Stimulated activated naive B cell treated with anti-CD40 and anti-IgM and Interleukin-4, amounts not matched to agents 10 μg/mL and 1 μg/mL and 100 μg/mL, for 72 hours (primary cell): ENCODE measurements around the gene CTNNBL1.
"Not testable (repeated sequence)": the region's sequence is repeated elsewhere in the genome, so short reads cannot be mapped to it uniquely, and the experiment has no call there.

Experiments
- ATAC-seq, 2 donors: fragments of 150-1000 bp; cut with Tn5 transposase; replicated peaks; 2 replicates each; pipeline ENCODE4 v1.10.0; 2021; ENCODE audit warnings: moderate library complexity in 1 of 2
- DNase-seq: peaks from one replicate; pipeline ENCODE4 v3.0.0; 2021
- H3K27ac Mint-ChIP-seq: one replicate; pipeline ENCODE4 v1.8.0; 2022; ENCODE audit warnings: mild to moderate bottlenecking, mixed read lengths
- H3K27me3 Mint-ChIP-seq, 2 donors: one replicate each; pipeline ENCODE4 v1.8.0; 2022; ENCODE audit warnings: mixed read lengths in 2 of 2
- H3K36me3 Mint-ChIP-seq, 2 donors: one replicate each; pipeline ENCODE4 v1.8.0; 2022; ENCODE audit warnings: mixed read lengths in 2 of 2, mild to moderate bottlenecking in 1 of 2
- H3K4me1 Mint-ChIP-seq, 2 donors: one replicate each; pipeline ENCODE4 v1.8.0; 2022; ENCODE audit warnings: mixed read lengths in 2 of 2, mild to moderate bottlenecking in 1 of 2
- H3K4me3 Mint-ChIP-seq, 2 donors: one replicate each; pipeline ENCODE4 v1.8.0; 2022; ENCODE audit warnings: mild to moderate bottlenecking in 2 of 2, mixed read lengths in 2 of 2, moderate library complexity in 1 of 2
- H3K9me3 Mint-ChIP-seq, 2 donors: one replicate each; pipeline ENCODE4 v1.8.0; 2022; ENCODE audit warnings: mixed read lengths in 2 of 2, mild to moderate bottlenecking in 1 of 2

Gene CTNNBL1

DNA sequence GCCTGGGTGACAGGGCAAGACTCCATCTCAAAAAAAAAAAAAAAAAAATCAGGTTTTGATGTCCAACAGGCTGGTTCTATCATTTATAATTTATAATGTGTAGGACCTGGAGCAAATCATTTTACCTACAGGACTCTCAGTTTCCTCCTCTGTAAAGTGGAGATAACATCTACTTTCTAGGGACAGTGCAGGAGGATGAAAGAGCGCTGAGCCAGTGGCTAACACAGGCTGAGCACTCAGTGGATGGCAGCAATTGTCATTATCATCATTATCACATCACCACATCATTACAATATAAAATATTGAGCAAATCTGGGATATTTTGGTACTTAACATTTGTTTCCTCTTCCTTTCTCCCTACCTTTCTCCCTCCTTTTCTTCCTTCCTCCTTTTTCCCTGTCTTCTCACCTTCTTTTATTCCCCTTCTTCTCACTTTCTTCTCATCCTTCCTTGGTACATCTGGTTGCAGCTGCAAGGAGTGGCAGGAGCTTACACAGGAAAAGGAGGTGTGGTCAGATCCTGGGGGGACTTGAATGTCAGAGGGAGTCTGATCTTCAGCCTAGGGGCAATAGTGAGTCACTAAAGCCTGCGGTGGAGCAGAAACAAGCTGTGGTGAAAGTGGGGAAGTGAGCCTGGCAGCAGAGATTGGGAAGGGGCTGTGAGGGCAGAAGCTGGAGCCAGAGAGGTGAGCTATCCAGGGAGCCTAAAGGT lies 24.6 kb upstream of the CTNNBL1 start:
- Mint-ChIP-seq H3K27ac (no peak overlapping the region), H3K9me3 (peaks cover 0 to 3% of the 10 kb centered on the region in 2 donors), H3K4me1 (peaks cover 4 to 8% of the 10 kb centered on the region in 2 donors), H3K4me3 (no peak overlapping the region), H3K27me3 (peaks cover 33 to 44% of the 10 kb centered on the region in 2 donors), H3K36me3 (peaks cover 3 to 4% of the 10 kb centered on the region in 2 donors)
- no peak for DNase-seq
- ATAC-seq, result peak; percentile 83 to 86

DNA sequence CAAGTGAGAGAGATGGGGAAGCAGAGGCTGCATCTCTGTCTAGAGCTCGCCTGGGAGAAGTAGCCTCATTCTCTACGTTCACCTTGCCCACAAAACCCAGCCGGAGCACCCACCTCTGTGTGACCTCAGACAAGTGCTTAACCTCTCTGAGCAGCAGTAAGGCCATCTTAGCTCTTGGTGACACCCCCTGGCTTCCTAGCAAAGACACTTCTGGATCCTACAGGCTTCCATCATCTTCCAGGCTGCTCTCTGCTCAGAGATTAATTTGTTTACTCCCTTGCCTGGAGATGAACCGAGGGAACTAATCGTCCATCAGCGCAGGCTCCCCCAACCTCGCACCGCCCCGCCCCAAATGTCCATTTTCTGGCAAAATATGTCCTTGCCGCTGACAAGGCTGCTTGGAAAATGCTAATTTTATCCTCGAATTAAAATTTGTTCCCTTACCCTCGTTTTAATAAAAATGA lies 24.0 kb upstream of the CTNNBL1 start:
- Mint-ChIP-seq H3K36me3 (no peaks in the 10 kb centered on the region), H3K4me3 (no peak overlapping the region), H3K9me3 (no peaks in the 10 kb centered on the region), H3K27ac (no peak overlapping the region), H3K4me1 (peaks cover 4 to 8% of the 10 kb centered on the region in 2 donors), H3K27me3 (peaks cover 36 to 44% of the 10 kb centered on the region in 2 donors)
- no peak for DNase-seq
- no peak for ATAC-seq

DNA sequence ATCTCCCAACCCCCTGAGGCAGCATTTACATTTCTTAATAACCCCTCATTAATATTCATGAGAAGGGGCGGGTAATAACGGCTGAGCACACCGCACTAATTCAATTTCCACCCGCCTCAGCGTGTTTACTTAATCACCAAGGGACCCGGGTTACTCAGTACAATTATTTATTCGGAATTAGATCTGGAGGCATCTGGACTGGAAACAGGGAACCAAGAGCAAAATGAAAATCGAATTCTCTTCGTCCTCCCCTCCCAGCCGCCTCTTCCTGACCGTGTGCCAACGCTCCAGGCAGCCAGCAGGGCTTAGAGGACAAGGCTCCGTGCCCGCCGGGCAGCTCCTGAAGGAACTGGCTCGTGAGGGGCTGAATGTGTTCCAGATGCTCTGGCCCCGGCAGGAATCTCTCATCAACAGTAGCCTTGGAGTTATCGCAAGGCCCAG lies 23.5 kb upstream of the CTNNBL1 start:
- H3K27ac Mint-ChIP-seq, result no peak overlapping the region
- H3K4me1 Mint-ChIP-seq, result peaks cover 4 to 8% of the 10 kb centered on the region in 2 donors

DNA sequence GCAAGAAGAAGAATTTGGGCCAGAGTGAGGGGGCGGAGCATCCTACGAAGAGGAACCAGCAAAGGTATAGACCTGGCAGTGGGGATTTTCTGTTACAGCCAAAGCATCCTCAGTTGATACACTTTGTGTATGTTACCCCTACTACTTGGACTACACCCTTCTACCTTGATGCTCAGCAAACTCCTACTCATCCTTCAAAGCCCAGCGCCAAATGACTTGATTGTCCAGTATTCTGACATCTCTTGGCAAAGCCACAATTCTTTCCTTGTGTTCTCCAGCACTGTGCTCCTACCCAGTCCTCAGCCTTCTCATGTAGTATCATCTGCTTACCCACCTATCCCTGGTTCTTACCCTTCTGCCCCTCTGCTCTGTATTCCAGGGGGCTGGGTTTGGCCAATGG lies 21.7 kb upstream of the CTNNBL1 start:
- Mint-ChIP-seq H3K36me3 (no peaks in the 10 kb centered on the region), H3K4me1 (peaks cover 4 to 8% of the 10 kb centered on the region in 2 donors), H3K27ac (no peak overlapping the region)

More for the DNA sequence above, 23.5 kb upstream of the CTNNBL1 start:
- Mint-ChIP-seq H3K4me3 (no peak overlapping the region), H3K27me3 (peaks cover 41 to 44% of the 10 kb centered on the region in 2 donors), H3K9me3 (no peaks in the 10 kb centered on the region), H3K36me3 (no peaks in the 10 kb centered on the region)
- DNase-seq (no peak), ATAC-seq (no peak)

DNA sequence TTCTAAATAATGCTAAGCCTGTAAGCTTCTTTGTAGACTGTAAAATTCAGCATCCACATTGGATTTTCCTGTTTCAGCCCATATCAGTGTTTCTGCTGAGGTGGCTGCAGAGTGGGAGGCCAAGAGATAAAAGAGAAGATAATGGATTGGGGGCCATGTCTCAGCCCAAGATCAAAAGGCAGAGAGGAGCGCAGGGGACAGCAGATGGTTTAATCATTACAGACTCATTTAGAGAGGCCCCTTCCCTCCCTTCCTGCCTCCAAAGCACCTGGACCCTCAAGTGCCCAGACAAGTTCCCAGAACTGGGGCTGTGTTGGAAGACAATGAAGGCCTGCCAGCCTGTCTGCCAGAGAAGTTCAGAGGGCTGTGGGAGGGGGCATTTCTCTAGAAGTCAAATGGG lies 20.4 kb upstream of the CTNNBL1 start:
- DNase-seq (no peak), ATAC-seq (no peak)
- Mint-ChIP-seq H3K4me3 (no peak overlapping the region), H3K27ac (no peak overlapping the region), H3K27me3 (peaks cover 44 to 53% of the 10 kb centered on the region in 2 donors), H3K9me3 (no peaks in the 10 kb centered on the region), H3K36me3 (no peaks in the 10 kb centered on the region), H3K4me1 (peaks cover 4 to 8% of the 10 kb centered on the region in 2 donors)

More for the DNA sequence above, 21.7 kb upstream of the CTNNBL1 start:
- no peak overlapping the region for H3K4me3 Mint-ChIP-seq
- DNase-seq (no peak), ATAC-seq (no peak)
- H3K9me3 Mint-ChIP-seq, result no peaks in the 10 kb centered on the region
- peaks cover 41 to 50% of the 10 kb centered on the region in 2 donors for H3K27me3 Mint-ChIP-seq

DNA sequence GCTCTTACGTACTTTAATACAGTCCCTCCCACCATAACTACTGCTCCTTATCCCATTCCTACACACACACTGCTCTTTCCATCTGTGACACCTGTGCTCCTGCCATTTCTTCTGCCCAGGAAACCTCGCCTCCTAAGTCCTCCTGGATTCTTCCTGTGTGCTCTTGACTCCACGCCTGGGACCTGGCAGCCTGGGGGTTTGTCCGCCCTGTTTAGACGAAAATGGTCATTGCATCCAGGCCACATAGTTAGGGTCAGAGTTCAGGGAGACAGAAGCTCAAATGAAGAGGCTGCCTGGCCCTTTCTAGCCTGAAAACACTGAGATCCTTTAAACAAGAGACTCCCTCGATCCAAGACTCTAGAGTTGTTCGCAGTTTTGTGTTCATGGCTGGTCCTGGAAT lies 17.4 kb upstream of the CTNNBL1 start:
- DNase-seq (no peak), ATAC-seq (no peak)
- no peak overlapping the region for H3K4me3 Mint-ChIP-seq
- no peaks in the 10 kb centered on the region for H3K9me3 Mint-ChIP-seq
- no peaks in the 10 kb centered on the region for H3K4me1 Mint-ChIP-seq
- H3K36me3 Mint-ChIP-seq, result no peaks in the 10 kb centered on the region
- no peak overlapping the region for H3K27ac Mint-ChIP-seq
- H3K27me3 Mint-ChIP-seq, result peaks cover 39 to 43% of the 10 kb centered on the region in 2 donors

DNA sequence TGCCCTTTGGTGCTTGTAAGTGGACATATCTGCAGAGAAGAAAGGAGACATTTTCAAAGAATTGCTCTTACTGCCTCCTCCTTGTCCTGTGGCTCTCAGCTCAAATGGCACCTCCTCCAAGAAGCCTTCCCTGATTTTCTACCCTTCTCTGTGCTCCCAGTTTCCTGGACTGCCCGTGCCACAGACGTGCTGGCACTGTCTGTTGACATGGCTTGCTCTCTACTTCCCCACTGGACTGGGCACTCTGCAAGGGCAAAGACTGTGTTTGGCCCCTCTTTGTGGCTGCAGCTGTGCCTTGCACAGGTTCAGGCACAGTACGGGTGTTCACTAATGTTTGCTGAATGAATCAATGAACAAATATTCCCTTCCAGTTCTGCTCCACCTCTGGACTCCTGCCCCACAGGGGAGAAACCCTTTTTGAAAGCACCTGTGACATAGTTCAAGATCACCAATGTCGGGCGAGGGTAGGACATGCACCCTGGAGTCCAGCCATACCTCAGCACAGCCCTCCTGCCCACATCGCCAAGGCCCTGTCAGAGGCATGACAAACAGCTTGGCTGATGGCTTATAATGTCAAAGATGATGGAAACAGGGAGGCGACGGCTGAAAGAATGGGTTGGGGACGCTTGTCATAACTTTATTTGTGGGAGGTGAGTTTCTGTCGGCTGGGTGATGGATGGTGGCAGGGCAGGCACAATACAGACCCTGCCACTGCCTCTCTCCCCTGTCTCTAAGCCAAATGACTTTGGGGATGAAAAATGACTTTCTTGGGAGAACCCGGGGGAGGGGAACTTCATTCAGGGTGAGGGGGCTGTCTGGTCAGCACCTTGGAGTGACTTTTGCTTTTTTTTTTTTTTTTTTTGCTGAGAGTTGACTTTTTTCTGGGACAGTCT lies 15.6 kb upstream of the CTNNBL1 start:
- peaks cover 45 to 48% of the 10 kb centered on the region in 2 donors for H3K27me3 Mint-ChIP-seq
- DNase-seq (no peak), ATAC-seq (no peak)

DNA sequence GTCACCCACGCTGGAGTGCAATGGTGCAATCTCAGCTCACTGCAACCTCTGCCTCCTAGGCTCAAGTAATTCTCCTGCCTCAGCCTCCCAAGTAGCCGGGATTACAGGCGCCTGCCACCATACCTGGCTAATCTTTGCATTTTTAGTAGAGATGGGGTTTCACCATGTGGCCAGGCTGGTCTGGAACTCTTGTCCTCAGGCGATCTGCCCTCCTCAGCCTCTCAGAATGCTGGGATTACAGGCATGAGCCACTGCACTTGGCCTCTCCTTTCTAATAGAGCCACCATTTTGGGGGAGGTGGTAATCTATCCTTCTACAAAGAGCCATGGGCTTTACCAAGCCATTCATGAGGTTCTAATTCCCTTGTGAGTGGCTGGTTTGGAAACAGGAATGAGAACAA lies 14.1 kb upstream of the CTNNBL1 start:
- not testable (repeated sequence) for H3K4me3 Mint-ChIP-seq, ATAC-seq, H3K9me3 Mint-ChIP-seq, DNase-seq, H3K27ac Mint-ChIP-seq, H3K4me1 Mint-ChIP-seq, H3K36me3 Mint-ChIP-seq
- peaks cover 35 to 39% of the 10 kb centered on the region in 2 donors for H3K27me3 Mint-ChIP-seq

More for the DNA sequence above, 15.6 kb upstream of the CTNNBL1 start:
- Mint-ChIP-seq H3K4me3 (no peak overlapping the region), H3K36me3 (no peaks in the 10 kb centered on the region), H3K9me3 (no peaks in the 10 kb centered on the region), H3K27ac (no peak overlapping the region), H3K4me1 (no peaks in the 10 kb centered on the region)

DNA sequence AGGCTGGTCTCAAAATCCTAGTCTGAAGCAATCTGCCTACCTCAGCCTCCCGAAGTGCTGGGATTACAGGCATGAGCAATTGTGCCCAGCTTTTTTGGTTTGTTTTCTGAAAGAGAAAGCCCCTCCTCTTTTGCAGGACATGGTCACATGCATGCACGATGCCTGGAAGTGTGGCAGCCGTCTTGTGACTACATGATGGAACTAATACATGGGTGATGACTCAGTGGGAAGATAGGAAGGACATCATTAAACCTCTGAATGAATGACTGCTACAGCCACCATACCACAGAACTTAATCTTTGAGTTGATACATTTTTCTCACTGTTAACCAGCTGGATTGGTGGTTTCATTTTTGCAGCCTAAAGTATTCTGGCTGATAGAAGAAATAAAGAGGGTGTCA lies 13.4 kb upstream of the CTNNBL1 start:
- Mint-ChIP-seq H3K4me3 (no peak overlapping the region), H3K27ac (no peak overlapping the region), H3K4me1 (no peaks in the 10 kb centered on the region), H3K36me3 (no peaks in the 10 kb centered on the region), H3K9me3 (no peaks in the 10 kb centered on the region), H3K27me3 (peaks cover 35 to 40% of the 10 kb centered on the region in 2 donors)
- no peak for DNase-seq
- no peak for ATAC-seq

DNA sequence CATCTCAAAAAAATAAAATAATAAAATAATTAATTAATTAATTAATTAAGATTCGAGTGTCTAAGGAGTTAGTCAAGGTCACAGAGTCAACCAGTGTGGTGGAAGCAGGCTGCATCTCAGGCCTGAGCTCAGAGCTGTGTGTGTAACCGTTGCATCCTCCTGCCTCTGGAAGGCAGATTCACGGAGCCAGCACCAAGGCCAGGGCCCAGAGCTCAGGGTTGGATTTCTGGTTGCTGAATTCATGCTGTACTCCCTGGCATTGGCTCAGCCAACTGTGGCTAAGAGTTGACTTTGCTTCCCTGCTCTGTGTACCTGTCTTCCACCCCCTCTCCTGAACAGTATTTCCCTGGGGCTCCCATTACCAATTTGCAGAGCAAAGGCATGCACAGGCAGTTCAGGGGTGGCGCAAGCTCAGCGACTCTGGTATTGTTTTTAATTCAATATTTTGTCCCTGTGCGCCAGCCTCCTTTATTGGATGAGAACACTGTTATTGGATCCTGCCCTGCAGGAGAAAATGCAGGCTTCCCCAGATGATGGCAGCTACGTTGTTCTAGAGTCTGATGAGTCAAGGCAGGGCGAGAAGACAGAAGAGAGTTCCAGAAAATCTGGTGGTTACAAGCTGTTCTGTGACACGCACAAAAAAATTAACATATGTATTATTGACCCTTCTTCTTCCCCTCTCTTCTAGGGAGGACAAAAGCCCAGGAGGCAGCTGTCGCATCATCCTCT lies 12.3 kb upstream of the CTNNBL1 start:
- ATAC-seq (no peak), DNase-seq (no peak)
- no peak overlapping the region for H3K27ac Mint-ChIP-seq
- no peaks in the 10 kb centered on the region for H3K4me1 Mint-ChIP-seq
- no peak overlapping the region for H3K4me3 Mint-ChIP-seq
- no peaks in the 10 kb centered on the region for H3K36me3 Mint-ChIP-seq
- H3K27me3 Mint-ChIP-seq, result peaks cover 31 to 40% of the 10 kb centered on the region in 2 donors
- H3K9me3 Mint-ChIP-seq, result no peaks in the 10 kb centered on the region

DNA sequence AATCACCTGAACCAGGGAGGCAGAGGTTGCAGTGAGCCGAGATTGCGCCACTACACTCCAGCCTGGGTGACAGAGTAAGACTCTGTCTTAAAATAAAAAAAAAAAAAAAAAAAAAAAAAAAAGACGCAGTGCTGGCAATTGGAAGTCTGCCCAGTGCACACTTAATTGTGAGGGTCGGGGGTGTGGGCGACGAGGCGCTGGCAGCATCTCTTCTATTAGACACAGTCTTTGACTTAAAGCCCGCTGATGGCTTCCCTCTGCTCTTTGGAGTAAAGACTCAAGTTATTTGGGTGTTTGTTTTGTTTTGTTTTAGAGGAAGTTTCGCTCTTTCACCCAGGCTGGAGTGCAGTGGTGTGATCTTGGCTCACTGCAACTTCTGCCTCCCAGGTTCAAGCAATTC lies 10.7 kb upstream of the CTNNBL1 start:
- H3K36me3 Mint-ChIP-seq, DNase-seq, H3K9me3 Mint-ChIP-seq, ATAC-seq, H3K27ac Mint-ChIP-seq, H3K4me1 Mint-ChIP-seq, H3K4me3 Mint-ChIP-seq: not testable (repeated sequence)
- peaks cover 21 to 36% of the 10 kb centered on the region in 2 donors for H3K27me3 Mint-ChIP-seq

DNA sequence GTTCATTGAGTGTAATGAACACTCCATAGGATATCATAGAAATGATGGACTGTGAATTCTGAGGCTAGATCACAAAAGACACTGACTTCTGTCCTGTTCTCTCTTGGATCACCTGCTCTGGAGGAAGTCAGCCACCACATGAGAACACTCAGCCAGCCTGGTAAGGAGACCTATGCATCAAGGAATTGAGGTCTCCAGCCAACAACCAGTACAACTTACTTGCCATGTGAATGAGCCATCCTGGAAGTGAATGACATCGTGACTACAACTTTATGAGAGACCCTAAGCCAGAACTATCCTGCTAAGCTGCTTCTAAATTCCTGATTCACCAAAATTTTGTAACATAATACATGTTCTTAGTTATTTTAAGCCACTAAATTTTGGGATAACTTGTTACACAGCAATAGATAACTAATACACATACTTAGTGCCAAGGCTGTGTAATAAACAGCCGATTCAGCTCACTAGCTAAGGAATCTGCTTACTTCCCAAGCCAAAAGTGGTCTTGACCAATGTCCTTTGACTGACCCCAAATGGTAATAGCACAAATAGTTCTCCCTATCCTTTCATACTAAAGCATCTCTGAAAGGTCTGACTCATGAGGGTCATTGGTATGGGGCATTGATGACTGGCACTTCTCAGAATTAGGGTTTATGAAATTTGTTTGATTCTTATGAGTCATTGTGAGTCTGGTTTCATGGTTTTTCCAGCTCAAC lies 6.9 kb upstream of the CTNNBL1 start:
- no peaks in the 10 kb centered on the region for H3K36me3 Mint-ChIP-seq
- ATAC-seq (no peak), DNase-seq (no peak)
- peaks cover 24 to 30% of the 10 kb centered on the region in 2 donors for H3K27me3 Mint-ChIP-seq
- H3K4me3 Mint-ChIP-seq, result no peak overlapping the region
- H3K9me3 Mint-ChIP-seq, result no peaks in the 10 kb centered on the region
- H3K4me1 Mint-ChIP-seq, result no peaks in the 10 kb centered on the region
- H3K27ac Mint-ChIP-seq, result no peak overlapping the region

DNA sequence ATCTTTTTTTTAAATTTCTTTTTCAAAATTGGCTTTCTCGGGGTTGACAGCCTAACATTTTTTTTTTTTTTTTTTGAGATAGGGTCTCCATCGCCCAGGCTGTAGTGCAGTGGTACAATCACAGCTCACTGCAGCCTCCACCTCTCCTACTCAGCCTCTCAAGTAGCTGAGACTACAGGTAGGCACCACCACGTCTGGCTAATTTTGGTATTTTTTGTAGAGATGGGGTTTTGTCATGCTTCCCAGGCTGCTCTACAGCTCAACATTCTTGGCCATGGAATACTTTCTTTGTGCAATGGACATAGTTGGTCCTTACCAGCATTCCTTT lies 6.4 kb upstream of the CTNNBL1 start:
- Mint-ChIP-seq H3K36me3 (no peaks in the 10 kb centered on the region), H3K4me3 (no peak overlapping the region), H3K27ac (no peak overlapping the region), H3K9me3 (no peaks in the 10 kb centered on the region), H3K4me1 (no peaks in the 10 kb centered on the region), H3K27me3 (peaks cover 19 to 27% of the 10 kb centered on the region in 2 donors)
- no peak for ATAC-seq
- DNase-seq, result no peak

DNA sequence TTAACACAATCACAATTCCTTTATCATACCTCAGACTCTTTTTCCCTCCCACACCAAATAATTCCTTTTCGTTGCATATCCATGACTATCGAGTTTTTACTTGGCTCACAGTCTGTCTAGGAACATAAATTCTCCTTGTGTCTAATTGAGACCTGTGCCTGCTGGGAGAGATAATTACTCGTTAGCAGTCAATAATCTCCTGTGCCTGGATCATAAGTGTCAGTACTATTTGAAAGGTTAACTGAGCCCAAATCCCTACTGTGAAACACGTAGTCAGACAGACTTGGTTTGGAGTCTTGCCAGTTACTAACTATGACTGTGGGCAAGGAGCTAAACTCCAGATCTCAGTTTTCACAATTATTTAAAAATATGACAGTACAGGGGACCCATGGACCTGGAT lies 5.7 kb upstream of the CTNNBL1 start:
- ATAC-seq (no peak), DNase-seq (no peak)
- Mint-ChIP-seq H3K4me3 (no peak overlapping the region), H3K4me1 (peaks cover 0 to under 1% of the 10 kb centered on the region in 2 donors), H3K27ac (no peak overlapping the region), H3K36me3 (no peaks in the 10 kb centered on the region), H3K9me3 (no peaks in the 10 kb centered on the region), H3K27me3 (peaks cover 16 to 27% of the 10 kb centered on the region in 2 donors)
